ENCODE measurements around the gene INVS. TPM values are rescaled to one million over a fixed set of nuclear protein-coding genes. Genes with fewer than 3 reads are reported as not detected.

The INVS gene
- total and polyA plus RNA-seq, 2 of the 13 experiments (the other 11 are each of a cell fraction or from before 2014, with no cell fraction given): 11.3 to 16.3 TPM

- no peak for TF ChIP-seq ZNF687 (CRISPR knock-in tag; IDR thresholded peaks at IDR 0.05)
These were observed 185.2 kb downstream of the INVS start (continued) for GRCh38 chr9:100284247-100284646.

GRCh38 chr9:100285080-100285479 lies 186.0 kb downstream of the INVS start:
- in situ Hi-C loops (cut with HindIII; ENCODE audit: extremely low pct_ligation_motif_present, low pct_unique_long_range_greater_than_20kb): no loop called here
- no peak overlapping the region for H3K27ac ChIP-seq (ENCODE audit: extremely low read length, insufficient read depth, low read length)
- no peak for DNase-seq (ENCODE audit: low spot score)
- H3K9me3 ChIP-seq (ENCODE audit: low read length): no peaks in the 10 kb centered on the region
- no peak for ATAC-seq
- H3K4me3 ChIP-seq (replicated peaks in 1 of 3; ENCODE audit: insufficient read depth in 1 of 3, low read depth in 2 of 3, low read length in 3 of 3): no peak overlapping the region
- BruUV-seq (replicated peaks): no TSS peak
- CTCF ChIA-PET (ENCODE audit: low intra/inter-chr PET ratio, low total read pairs): no interaction called here
- no peak overlapping the region for H3K9ac ChIP-seq (ENCODE audit: insufficient read depth, low read depth, low read length)
- POLR2A ChIA-PET: no interaction called here
- no peak overlapping the region for H3K4me2 ChIP-seq (ENCODE audit: low read depth, low read length)
- H3K4me1 ChIP-seq (ENCODE audit: insufficient read depth, low read length): no peaks in the 10 kb centered on the region
- TF ChIP-seq CHD4 (IDR thresholded peaks at IDR 0.05; ENCODE audit: borderline replicate concordance, low read length) (no peak), ZNF577 (CRISPR knock-in tag; IDR thresholded peaks at IDR 0.05; ENCODE audit: borderline replicate concordance, low read depth) (no peak), NFYC (CRISPR knock-in tag; IDR thresholded peaks at IDR 0.05) (no peak), ZNF317 (CRISPR knock-in tag; IDR thresholded peaks at IDR 0.05) (peak; percentile 99), BCL3 (CRISPR knock-in tag; IDR thresholded peaks at IDR 0.05) (no peak), ZNF333 (CRISPR knock-in tag; IDR thresholded peaks at IDR 0.05; ENCODE audit: borderline replicate concordance) (no peak), ZFAT (CRISPR knock-in tag; conservative IDR thresholded peaks at IDR 0.05) (no peak), NR1H2 (CRISPR knock-in tag; IDR thresholded peaks at IDR 0.05; ENCODE audit: borderline replicate concordance, low read depth) (no peak)
- TF ChIP-seq, protein P1, sequence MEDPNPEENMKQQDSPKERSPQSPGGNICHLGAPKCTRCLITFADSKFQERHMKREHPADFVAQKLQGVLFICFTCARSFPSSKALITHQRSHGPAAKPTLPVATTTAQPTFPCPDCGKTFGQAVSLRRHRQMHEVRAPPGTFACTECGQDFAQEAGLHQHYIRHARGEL (CRISPR knock-in tag; IDR thresholded peaks at IDR 0.05): no peak
- no peaks in the 10 kb centered on the region for H3K27me3 ChIP-seq (ENCODE audit: control insufficient read depth in 1 of 2, insufficient read depth in 2 of 2, low read length in 2 of 2)
- peaks cover 7 to 47% of the 10 kb centered on the region in 2 experiments for H3K36me3 ChIP-seq (replicated peaks in 1 of 2; ENCODE audit: control insufficient read depth in 1 of 2, insufficient read depth in 2 of 2, low read length in 2 of 2)
- intact Hi-C loops (cut with micrococcal nuclease; ENCODE audit: unreplicated experiment): no loop called here
- H2AFZ ChIP-seq (ENCODE audit: low read length): no peak overlapping the region
- H4K20me1 ChIP-seq (ENCODE audit: insufficient read depth, low read length): no peaks in the 10 kb centered on the region
- H3K79me2 ChIP-seq (ENCODE audit: insufficient read depth, low read length): no peaks in the 10 kb centered on the region
- FAIRE-seq: no peak

Measured in HepG2 (cell line).